Bone marrow (tissue), 2 donors: ENCODE results near the gene KIAA1217.

Source experiments
- DNase-seq, 2 donors: peaks; one replicate each; lab custom pipeline; 2025; lab: John Stamatoyannopoulos, UW

The KIAA1217 gene

GRCh38 chr10:24407928-24408327 lies 199.0 kb downstream of the KIAA1217 start:
- DNase-seq, result no peak

GRCh38 chr10:24408365-24408764 lies 199.4 kb downstream of the KIAA1217 start:
- DNase-seq, result no peak

- no peak for DNase-seq
These were observed 205.7 kb downstream of the KIAA1217 start for GRCh38 chr10:24414597-24414996.

- DNase-seq, result no peak
These were observed 206.7 kb downstream of the KIAA1217 start for GRCh38 chr10:24415455-24416125.

- no peak for DNase-seq
These were observed 207.3 kb downstream of the KIAA1217 start for GRCh38 chr10:24416248-24416647.

- no peak for DNase-seq
These were observed 208.1 kb downstream of the KIAA1217 start for GRCh38 chr10:24417053-24417452.

- DNase-seq, result no peak
These were observed 209.6 kb downstream of the KIAA1217 start for GRCh38 chr10:24418532-24418931.

GRCh38 chr10:24419066-24419465 lies 210.1 kb downstream of the KIAA1217 start:
- no peak for DNase-seq

- DNase-seq, result no peak
These were observed 216.2 kb downstream of the KIAA1217 start for GRCh38 chr10:24425151-24425550.

- DNase-seq, result no peak
These were observed 218.9 kb downstream of the KIAA1217 start for GRCh38 chr10:24427678-24428409.

- DNase-seq, result no peak
These were observed 219.5 kb downstream of the KIAA1217 start for GRCh38 chr10:24428410-24428782.

- DNase-seq, result no peak
These were observed 221.7 kb downstream of the KIAA1217 start for GRCh38 chr10:24430591-24430990.

GRCh38 chr10:24432478-24433416 lies 223.8 kb downstream of the KIAA1217 start:
- DNase-seq, result no peak

GRCh38 chr10:24433705-24434104 lies 224.8 kb downstream of the KIAA1217 start:
- no peak for DNase-seq

GRCh38 chr10:24434961-24435360 lies 226.0 kb downstream of the KIAA1217 start:
- no peak for DNase-seq

GRCh38 chr10:24435374-24435773 lies 226.4 kb downstream of the KIAA1217 start:
- DNase-seq, result no peak

GRCh38 chr10:24437302-24437701 lies 228.4 kb downstream of the KIAA1217 start:
- no peak for DNase-seq

- DNase-seq, result no peak
These were observed 229.9 kb downstream of the KIAA1217 start for GRCh38 chr10:24438800-24439199.

GRCh38 chr10:24439935-24440334 lies 231.0 kb downstream of the KIAA1217 start:
- no peak for DNase-seq

GRCh38 chr10:24440817-24441797 lies 232.2 kb downstream of the KIAA1217 start:
- no peak for DNase-seq

- no peak for DNase-seq
These were observed 233.3 kb downstream of the KIAA1217 start for GRCh38 chr10:24442234-24442633.
